Gastroesophageal sphincter (tissue), 4 donors: Measurements from ENCODE around the gene APELA. TPM values are rescaled to one million over a fixed set of nuclear protein-coding genes. Genes with fewer than 3 reads are reported as not detected.
"Not testable (repeated sequence)": the region's sequence is repeated elsewhere in the genome, so short reads cannot be mapped to it uniquely, and the experiment has no call there.

Source experiments
- ATAC-seq: fragments of 150-250 bp; one replicate; pipeline ENCODE4 v1.9.1; 2016; ENCODE audit warnings: mild to moderate bottlenecking, moderate library complexity
- H3K27ac ChIP-seq, 4 donors: fragments of 200-600 bp; sonication (generic) in 3 of 4; 1 replicate in 3 of 4; 2 replicates in 1 of 4; pipeline ENCODE4 v1.5.1; 2016 to 2019
- H3K27me3 ChIP-seq: fragments of 200-600 bp; sonication (generic); one replicate; pipeline ENCODE4 v1.5.1; 2019
- H3K36me3 ChIP-seq, 2 donors: fragments of 200-600 bp; sonication (generic); one replicate each; pipeline ENCODE4 v1.5.1; 2019; ENCODE audit warnings: control low read depth in 1 of 2
- H3K4me1 ChIP-seq, 3 donors: fragments of 200-600 bp; sonication (generic); 1 replicate in 2 of 3; 2 replicates in 1 of 3; pipeline ENCODE4 v1.5.1; 2016 to 2019; ENCODE audit warnings: control low read depth in 2 of 3
- H3K4me3 ChIP-seq, 2 donors: fragments of 200-600 bp; sonication (generic); one replicate each; pipeline ENCODE4 v1.5.1; 2019; ENCODE audit warnings: mild to moderate bottlenecking in 1 of 2, moderate library complexity in 1 of 2
- H3K9me3 ChIP-seq, 3 donors: fragments of 200-600 bp; sonication (generic); one replicate each; pipeline ENCODE4 v1.5.1; 2017 to 2019; ENCODE audit warnings: control low read depth in 2 of 3
- EP300 ChIP-seq: sonication (generic); formaldehyde crosslinking; IDR thresholded peaks from one replicate; pipeline ENCODE4 v1.6.1; 2017; ENCODE audit warnings: antibody characterized with exemption, mild to moderate bottlenecking
- POLR2A ChIP-seq, 2 donors: fragments of 450-650 bp; IDR thresholded peaks; one replicate each; pipeline ENCODE4 v1.6.1; 2017; ENCODE audit warnings: antibody characterized with exemption in 2 of 2, mild to moderate bottlenecking in 2 of 2, moderate library complexity in 1 of 2
- POLR2AphosphoS5 ChIP-seq: sonication (generic); formaldehyde crosslinking; IDR thresholded peaks from one replicate; pipeline ENCODE4 v1.6.1; 2017; ENCODE audit warnings: antibody characterized with exemption
- WGBS, 2 donors: methylation state at CpG; one replicate each; pipeline ENCODE4 v1.1.5; 2018; ENCODE audit warnings: low coverage in 1 of 2; 5-methylcytosine and 5-hydroxymethylcytosine counted together
- total RNA-seq, 4 donors: library from RNA; depleted of rRNA; stranded (reverse); fragments of >200 nt; gene quantifications; one replicate each; pipeline ENCODE4 v1.1.0, GENCODE V29; 2016
- TF ChIP-seq, protein P1 (sequence below), 4 experiments: fragments of 200-600 bp in 2 of 4; fragments of 450-650 bp in 2 of 4; sonication (generic) in 1 of 4; IDR thresholded peaks; one replicate each; pipeline ENCODE4 v1.5.1; 2017 to 2019; ENCODE audit warnings: antibody characterized with exemption in 4 of 4, mild to moderate bottlenecking in 2 of 4, moderate library complexity in 2 of 4

Gene APELA
- total RNA-seq, 4 donors from 2014 or later: not detected

GRCh38 chr4:164931551-164932324 lies 54.8 kb downstream of the APELA start:
- Histone ChIP-seq H3K4me3 (no peak overlapping the region), H3K27ac (no peak overlapping the region), H3K9me3 (no peaks in the 10 kb centered on the region), H3K36me3 (no peaks in the 10 kb centered on the region), H3K27me3 (no peaks in the 10 kb centered on the region), H3K4me1 (no peaks in the 10 kb centered on the region)
- no peak for ATAC-seq
- TF ChIP-seq POLR2A (IDR thresholded peaks at IDR 0.05) (no peak), POLR2AphosphoS5 (no peak), EP300 (no peak)
- TF ChIP-seq, protein P1, sequence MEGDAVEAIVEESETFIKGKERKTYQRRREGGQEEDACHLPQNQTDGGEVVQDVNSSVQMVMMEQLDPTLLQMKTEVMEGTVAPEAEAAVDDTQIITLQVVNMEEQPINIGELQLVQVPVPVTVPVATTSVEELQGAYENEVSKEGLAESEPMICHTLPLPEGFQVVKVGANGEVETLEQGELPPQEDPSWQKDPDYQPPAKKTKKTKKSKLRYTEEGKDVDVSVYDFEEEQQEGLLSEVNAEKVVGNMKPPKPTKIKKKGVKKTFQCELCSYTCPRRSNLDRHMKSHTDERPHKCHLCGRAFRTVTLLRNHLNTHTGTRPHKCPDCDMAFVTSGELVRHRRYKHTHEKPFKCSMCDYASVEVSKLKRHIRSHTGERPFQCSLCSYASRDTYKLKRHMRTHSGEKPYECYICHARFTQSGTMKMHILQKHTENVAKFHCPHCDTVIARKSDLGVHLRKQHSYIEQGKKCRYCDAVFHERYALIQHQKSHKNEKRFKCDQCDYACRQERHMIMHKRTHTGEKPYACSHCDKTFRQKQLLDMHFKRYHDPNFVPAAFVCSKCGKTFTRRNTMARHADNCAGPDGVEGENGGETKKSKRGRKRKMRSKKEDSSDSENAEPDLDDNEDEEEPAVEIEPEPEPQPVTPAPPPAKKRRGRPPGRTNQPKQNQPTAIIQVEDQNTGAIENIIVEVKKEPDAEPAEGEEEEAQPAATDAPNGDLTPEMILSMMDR (IDR thresholded peaks at IDR 0.05): no peak
- 60 to 66% methylated on average over 2 to 5 of the region's 5 CpGs for WGBS, 2 donors

DNA sequence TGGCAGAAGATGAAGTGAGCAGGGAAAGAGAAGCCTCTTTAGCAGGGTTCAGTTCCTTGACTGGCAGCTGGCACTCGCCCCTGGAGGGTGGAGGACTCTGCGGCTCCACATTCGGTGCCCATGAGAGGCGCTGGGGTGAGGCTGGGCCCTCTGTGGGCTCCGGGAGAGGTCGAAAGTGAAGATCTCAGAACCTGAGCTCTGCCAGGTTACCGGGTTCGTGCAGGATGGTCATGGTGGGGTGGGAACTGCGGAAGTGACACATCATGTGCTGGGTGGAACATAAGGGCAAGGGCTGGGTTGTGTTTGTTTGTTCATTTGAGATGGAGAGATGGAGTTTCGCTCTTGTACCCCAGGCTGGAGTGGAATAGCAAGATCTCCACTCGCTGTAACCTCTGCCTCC lies 56.3 kb downstream of the APELA start:
- Histone ChIP-seq H3K9me3 (no peaks in the 10 kb centered on the region), H3K36me3 (no peaks in the 10 kb centered on the region), H3K27me3 (no peaks in the 10 kb centered on the region), H3K27ac (no peak overlapping the region), H3K4me1 (no peaks in the 10 kb centered on the region), H3K4me3 (no peak overlapping the region)
- 90% methylated on average over 4 of the region's 11 CpGs; no CpG with 5 or more reads in 1 of the 2 donors for WGBS, 2 donors
- TF ChIP-seq, protein P1 (IDR thresholded peaks at IDR 0.05): no peak
- TF ChIP-seq POLR2A (IDR thresholded peaks at IDR 0.05) (no peak), EP300 (no peak), POLR2AphosphoS5 (no peak)
- ATAC-seq: no peak

- Histone ChIP-seq H3K4me1 (no peaks in the 10 kb centered on the region), H3K36me3 (no peaks in the 10 kb centered on the region), H3K27ac (no peak overlapping the region), H3K9me3 (no peaks in the 10 kb centered on the region), H3K27me3 (no peaks in the 10 kb centered on the region), H3K4me3 (no peak overlapping the region)
- ATAC-seq: no peak
- 50% methylated on average over 1 of the region's 1 CpG; no CpG with 5 or more reads in 1 of the 2 donors for WGBS, 2 donors
- no peak for TF ChIP-seq POLR2AphosphoS5
- TF ChIP-seq POLR2A (IDR thresholded peaks at IDR 0.05): no peak
- no peak for TF ChIP-seq EP300
Observed at GRCh38 chr4:164935363-164935762, 58.4 kb downstream of the APELA start.

- not testable (repeated sequence) for H3K27me3 ChIP-seq, H3K4me3 ChIP-seq, H3K36me3 ChIP-seq, H3K4me1 ChIP-seq, H3K27ac ChIP-seq, H3K9me3 ChIP-seq, ATAC-seq
- 79 to 85% methylated on average over 7 to 8 of the region's 9 CpGs for WGBS, 2 donors
Observed at GRCh38 chr4:164935865-164936606, 59.1 kb downstream of the APELA start.

- H3K9me3 ChIP-seq: no peaks in the 10 kb centered on the region
- TF ChIP-seq EP300 (no peak), POLR2A (IDR thresholded peaks at IDR 0.05) (no peak), POLR2AphosphoS5 (no peak)
- TF ChIP-seq, protein P1 (IDR thresholded peaks at IDR 0.05): no peak
- no peaks in the 10 kb centered on the region for H3K36me3 ChIP-seq
- ATAC-seq: no peak
- no peaks in the 10 kb centered on the region for H3K4me1 ChIP-seq
- H3K4me3 ChIP-seq: no peak overlapping the region
- peaks cover 9% of the 10 kb centered on the region for H3K27me3 ChIP-seq
- no peak overlapping the region for H3K27ac ChIP-seq
Observed at GRCh38 chr4:164937576-164938270, 60.7 kb downstream of the APELA start.
